HL-60 (cell line): ENCODE measurements around the gene FRZB.
A peak's percentile ranks its signal among the peaks of the same experiment; 100 is the strongest.
"Not testable (repeated sequence)": the region's sequence is repeated elsewhere in the genome, so short reads cannot be mapped to it uniquely, and the experiment has no call there.

Source experiments
- DNase-seq, 2 experiments: peaks; one replicate each; pipeline ENCODE4 v3.0.0-alpha.2; 2010 to 2020; ENCODE audit warnings: low read depth in 1 of 2, low spot score in 1 of 2
- H3K27ac ChIP-seq: fragments of 250-450 bp; sonication (Bioruptor Pico); replicated peaks from 2 replicates; pipeline ENCODE4 v1.5.1; 2020; ENCODE audit warnings: mild to moderate bottlenecking, moderate library complexity
- H3K27me3 ChIP-seq: fragments of 250-450 bp; sonication (Bioruptor Pico); 2 replicates; pipeline ENCODE4 v1.5.1; 2021; ENCODE audit warnings: mild to moderate bottlenecking, moderate library complexity; ENCODE audit not compliant: insufficient read depth, poor library complexity, severe bottlenecking
- H3K4me3 ChIP-seq: replicated peaks from 2 replicates; pipeline ENCODE4 v1.5.1; 2011; ENCODE audit warnings: mild to moderate bottlenecking, control low read depth, low read length; ENCODE audit not compliant: insufficient read depth
- GABPA ChIP-seq: IDR thresholded peaks from 2 replicates; pipeline ENCODE4 v1.6.1; 2012; ENCODE audit warnings: low read depth
- POLR2AphosphoS5 ChIP-seq: IDR thresholded peaks from 2 replicates; pipeline ENCODE4 v1.6.1; 2012; ENCODE audit warnings: low read depth
- SPI1 ChIP-seq: IDR thresholded peaks from 2 replicates; pipeline ENCODE4 v1.6.1; 2012; ENCODE audit warnings: low read depth, mild to moderate bottlenecking, borderline replicate concordance
- TF ChIP-seq, protein P1 (sequence below): IDR thresholded peaks from one replicate; pipeline ENCODE4 v1.5.1; 2011; ENCODE audit warnings: low read length, control low read depth, inconsistent platforms; ENCODE audit not compliant: insufficient read depth
- TF ChIP-seq, protein P2 (sequence below): IDR thresholded peaks from 2 replicates; pipeline ENCODE4 v1.6.1; 2012; ENCODE audit warnings: low read depth; ENCODE audit not compliant: insufficient replicate concordance

FRZB gene

DNA sequence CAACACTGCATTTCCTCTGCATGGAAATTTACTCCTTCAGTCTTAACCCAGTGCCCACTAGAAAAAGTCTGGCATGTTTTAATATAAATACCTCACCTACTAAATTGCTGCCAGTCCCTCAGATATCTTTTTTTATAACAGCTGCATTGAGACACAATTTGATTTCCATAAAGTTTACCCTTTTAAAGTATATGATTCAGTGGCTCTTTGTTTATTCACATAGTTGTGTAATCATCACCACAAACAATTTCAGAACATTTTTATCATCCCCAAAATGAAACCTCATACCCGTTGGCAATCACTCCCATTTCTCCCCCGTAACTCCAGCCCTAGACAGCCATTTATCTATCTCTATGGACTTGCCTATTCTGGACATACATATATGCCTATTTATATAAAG, 17.0 kb upstream of the FRZB start:
- DNase-seq = no peak
- TF ChIP-seq POLR2AphosphoS5 (no peak), SPI1 (no peak), GABPA (no peak)
- TF ChIP-seq, protein P1, sequence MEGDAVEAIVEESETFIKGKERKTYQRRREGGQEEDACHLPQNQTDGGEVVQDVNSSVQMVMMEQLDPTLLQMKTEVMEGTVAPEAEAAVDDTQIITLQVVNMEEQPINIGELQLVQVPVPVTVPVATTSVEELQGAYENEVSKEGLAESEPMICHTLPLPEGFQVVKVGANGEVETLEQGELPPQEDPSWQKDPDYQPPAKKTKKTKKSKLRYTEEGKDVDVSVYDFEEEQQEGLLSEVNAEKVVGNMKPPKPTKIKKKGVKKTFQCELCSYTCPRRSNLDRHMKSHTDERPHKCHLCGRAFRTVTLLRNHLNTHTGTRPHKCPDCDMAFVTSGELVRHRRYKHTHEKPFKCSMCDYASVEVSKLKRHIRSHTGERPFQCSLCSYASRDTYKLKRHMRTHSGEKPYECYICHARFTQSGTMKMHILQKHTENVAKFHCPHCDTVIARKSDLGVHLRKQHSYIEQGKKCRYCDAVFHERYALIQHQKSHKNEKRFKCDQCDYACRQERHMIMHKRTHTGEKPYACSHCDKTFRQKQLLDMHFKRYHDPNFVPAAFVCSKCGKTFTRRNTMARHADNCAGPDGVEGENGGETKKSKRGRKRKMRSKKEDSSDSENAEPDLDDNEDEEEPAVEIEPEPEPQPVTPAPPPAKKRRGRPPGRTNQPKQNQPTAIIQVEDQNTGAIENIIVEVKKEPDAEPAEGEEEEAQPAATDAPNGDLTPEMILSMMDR = no peak
- TF ChIP-seq, protein P2, sequence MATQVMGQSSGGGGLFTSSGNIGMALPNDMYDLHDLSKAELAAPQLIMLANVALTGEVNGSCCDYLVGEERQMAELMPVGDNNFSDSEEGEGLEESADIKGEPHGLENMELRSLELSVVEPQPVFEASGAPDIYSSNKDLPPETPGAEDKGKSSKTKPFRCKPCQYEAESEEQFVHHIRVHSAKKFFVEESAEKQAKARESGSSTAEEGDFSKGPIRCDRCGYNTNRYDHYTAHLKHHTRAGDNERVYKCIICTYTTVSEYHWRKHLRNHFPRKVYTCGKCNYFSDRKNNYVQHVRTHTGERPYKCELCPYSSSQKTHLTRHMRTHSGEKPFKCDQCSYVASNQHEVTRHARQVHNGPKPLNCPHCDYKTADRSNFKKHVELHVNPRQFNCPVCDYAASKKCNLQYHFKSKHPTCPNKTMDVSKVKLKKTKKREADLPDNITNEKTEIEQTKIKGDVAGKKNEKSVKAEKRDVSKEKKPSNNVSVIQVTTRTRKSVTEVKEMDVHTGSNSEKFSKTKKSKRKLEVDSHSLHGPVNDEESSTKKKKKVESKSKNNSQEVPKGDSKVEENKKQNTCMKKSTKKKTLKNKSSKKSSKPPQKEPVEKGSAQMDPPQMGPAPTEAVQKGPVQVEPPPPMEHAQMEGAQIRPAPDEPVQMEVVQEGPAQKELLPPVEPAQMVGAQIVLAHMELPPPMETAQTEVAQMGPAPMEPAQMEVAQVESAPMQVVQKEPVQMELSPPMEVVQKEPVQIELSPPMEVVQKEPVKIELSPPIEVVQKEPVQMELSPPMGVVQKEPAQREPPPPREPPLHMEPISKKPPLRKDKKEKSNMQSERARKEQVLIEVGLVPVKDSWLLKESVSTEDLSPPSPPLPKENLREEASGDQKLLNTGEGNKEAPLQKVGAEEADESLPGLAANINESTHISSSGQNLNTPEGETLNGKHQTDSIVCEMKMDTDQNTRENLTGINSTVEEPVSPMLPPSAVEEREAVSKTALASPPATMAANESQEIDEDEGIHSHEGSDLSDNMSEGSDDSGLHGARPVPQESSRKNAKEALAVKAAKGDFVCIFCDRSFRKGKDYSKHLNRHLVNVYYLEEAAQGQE = no peak
- H3K4me3 ChIP-seq = no peak overlapping the region
- H3K27me3 ChIP-seq = no peaks in the 10 kb centered on the region
- no peak overlapping the region for H3K27ac ChIP-seq

DNA sequence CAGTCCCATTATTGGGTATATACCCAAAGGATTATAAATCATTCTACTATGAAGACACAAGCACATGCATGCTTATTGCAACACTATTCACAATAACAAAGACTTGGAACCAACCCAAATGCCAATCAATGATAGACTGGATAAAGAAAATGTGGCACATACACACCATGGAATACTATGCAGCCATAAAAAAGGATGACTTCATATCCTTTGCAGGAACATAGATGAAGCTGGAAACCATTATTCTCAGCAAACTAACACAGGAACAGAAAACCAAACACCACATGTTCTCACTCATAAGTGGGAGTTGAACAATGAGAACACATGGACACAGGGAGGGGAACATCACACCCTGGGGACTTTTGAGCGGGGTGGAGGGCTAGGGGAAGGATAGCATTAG, 13.7 kb upstream of the FRZB start:
- DNase-seq, H3K27me3 ChIP-seq, H3K27ac ChIP-seq, H3K4me3 ChIP-seq: not testable (repeated sequence)

DNA sequence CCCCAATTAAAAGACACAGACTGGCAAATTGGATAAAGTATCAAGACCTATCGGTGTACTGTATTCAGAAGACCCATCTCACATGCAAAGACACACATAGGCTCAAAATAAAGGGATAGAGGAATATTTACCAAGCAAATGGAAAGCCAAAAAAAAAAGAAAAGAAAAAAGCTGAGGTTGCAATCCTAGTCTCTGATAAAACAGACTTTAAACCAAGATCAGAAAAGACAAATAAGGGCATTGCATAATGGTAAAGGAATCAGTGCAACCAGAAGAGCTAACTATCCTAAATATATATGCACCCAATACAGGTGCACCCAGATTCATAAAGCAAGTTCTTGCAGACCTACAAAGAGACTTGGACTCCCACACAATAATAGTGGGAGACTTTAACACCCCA, 10.2 kb upstream of the FRZB start:
- not testable (repeated sequence) for H3K27ac ChIP-seq, H3K27me3 ChIP-seq, DNase-seq, H3K4me3 ChIP-seq

DNA sequence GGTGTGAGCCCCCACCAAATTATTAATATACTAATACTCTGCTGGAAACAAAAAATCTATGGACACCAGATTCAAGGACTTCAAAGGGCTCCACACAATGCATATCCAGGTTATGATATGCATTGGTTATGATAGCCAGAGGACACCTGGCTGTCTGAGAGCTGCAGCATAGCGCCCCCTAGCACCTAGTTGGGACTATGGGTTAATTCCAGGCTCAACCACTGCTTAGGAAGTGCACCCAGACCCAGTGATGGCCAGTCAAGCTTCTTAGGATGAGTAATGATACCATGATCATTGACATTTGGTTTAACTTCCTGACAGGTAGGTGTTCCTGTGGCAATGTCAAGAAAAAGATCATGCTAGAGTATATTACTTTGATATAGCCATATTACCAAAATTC, 3.8 kb upstream of the FRZB start:
- Histone ChIP-seq H3K27me3 (peaks cover 21% of the 10 kb centered on the region), H3K27ac (no peak overlapping the region), H3K4me3 (no peak overlapping the region)
- DNase-seq = no peak
- TF ChIP-seq, protein P2 = no peak
- no peak for TF ChIP-seq POLR2AphosphoS5
- no peak for TF ChIP-seq GABPA
- TF ChIP-seq SPI1 = no peak
- TF ChIP-seq, protein P1 = no peak

DNA sequence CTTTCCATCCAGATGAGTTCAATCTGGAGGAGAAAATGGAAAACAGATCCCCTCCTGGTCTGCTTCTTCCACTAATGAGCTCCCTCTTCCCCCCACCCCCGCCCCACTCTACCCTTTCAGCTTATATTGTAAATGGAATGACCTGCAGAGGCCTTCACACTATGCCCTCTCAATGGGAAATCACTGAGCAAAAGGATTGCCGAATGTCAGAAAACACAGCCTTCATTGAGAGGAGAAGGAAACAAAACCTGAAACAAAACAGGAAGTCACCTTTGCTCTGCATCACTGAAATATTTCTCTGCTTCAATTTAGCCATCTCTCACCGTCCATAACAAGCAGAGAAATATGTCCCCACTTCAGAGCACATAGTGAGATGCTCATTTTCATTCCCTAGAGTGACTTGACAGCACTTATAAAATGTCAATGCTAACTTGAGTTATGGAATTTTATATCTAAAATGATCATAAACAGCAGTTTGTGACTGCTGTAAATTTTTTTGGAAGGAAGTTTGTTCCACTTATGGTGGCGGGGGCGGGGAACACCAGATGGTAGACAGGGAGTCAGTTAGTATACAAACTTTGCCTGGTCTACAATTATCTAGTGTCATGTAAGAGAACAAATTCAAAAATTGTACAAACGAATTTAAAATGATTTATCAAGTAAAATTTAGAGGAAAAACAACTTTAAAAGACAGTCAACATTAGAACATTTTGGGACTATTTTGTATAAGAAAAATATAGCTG, 1.8 kb upstream of the FRZB start:
- no peak for DNase-seq
- H3K27me3 ChIP-seq = peaks cover 25% of the 10 kb centered on the region
- H3K27ac ChIP-seq = no peak overlapping the region
- peak; percentile 16; the same call in 1 of the 2 replicates for TF ChIP-seq SPI1
- TF ChIP-seq POLR2AphosphoS5 = no peak
- TF ChIP-seq GABPA = no peak
- H3K4me3 ChIP-seq = no peak overlapping the region
